Nephron (organoid): ENCODE data around the gene CDK4.

Experiments used
- H3K27ac Mint-ChIP-seq, 3 experiments: 2 replicates each; pipeline ENCODE4 v1.8.0; 2020; ENCODE audit warnings: mixed read lengths in 3 of 3, mild to moderate bottlenecking in 2 of 3, moderate library complexity in 1 of 3
- H3K27me3 Mint-ChIP-seq: 2 replicates; pipeline ENCODE4 v1.8.0; 2021; ENCODE audit warnings: low read depth, mild to moderate bottlenecking, moderate library complexity, mixed read lengths
- H3K36me3 Mint-ChIP-seq: 2 replicates; pipeline ENCODE4 v1.8.0; 2020; ENCODE audit warnings: low read depth, mixed read lengths
- H3K4me1 Mint-ChIP-seq: 2 replicates; pipeline ENCODE4 v1.8.0; 2020; ENCODE audit warnings: mixed read lengths
- H3K4me3 Mint-ChIP-seq, 3 experiments: 2 replicates each; pipeline ENCODE4 v1.8.0; 2020; ENCODE audit warnings: mild to moderate bottlenecking in 3 of 3, mixed read lengths in 3 of 3, moderate library complexity in 2 of 3
- H3K9me3 Mint-ChIP-seq: 2 replicates; pipeline ENCODE4 v1.8.0; 2020; ENCODE audit warnings: mixed read lengths
- TF ChIP-seq, protein P1 (sequence below), 3 experiments: fragments of 200-600 bp; sonication (generic); IDR thresholded peaks; one replicate each; pipeline ENCODE4 v1.5.0; 2021; ENCODE audit warnings: antibody characterized with exemption in 3 of 3; ENCODE audit not compliant: unreplicated experiment in 3 of 3

CDK4 gene

DNA sequence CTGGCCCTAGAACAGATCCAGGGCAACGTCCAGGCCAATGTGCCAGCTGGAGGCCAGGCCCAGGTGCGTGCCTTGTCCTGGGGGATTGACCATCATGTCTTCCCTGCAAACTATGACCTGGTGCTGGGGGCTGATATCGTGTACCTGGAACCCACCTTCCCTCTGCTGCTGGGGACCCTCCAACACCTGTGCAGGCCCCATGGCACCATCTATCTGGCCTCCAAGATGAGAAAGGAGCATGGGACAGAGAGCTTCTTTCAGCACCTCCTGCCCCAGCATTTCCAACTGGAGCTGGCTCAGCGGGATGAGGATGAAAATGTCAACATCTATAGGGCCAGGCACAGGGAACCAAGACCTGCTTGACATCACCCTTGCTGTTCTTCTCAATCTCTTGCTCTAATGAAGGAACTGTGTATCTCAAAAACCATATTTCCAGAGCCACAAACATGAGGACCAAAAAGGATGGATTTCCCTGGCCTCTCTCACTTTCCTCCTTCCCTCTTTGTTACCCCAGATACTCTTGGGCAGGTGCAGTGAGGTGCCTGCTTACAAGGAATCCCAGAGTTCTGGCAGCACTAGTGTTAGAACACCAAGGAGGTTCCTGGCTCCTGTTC, 28.3 kb upstream of the CDK4 start:
- Mint-ChIP-seq H3K4me3 (no peak overlapping the region), H3K36me3 (peaks cover 15% of the 10 kb centered on the region), H3K9me3 (no peaks in the 10 kb centered on the region), H3K4me1 (peaks cover 13% of the 10 kb centered on the region), H3K27ac (no peak overlapping the region), H3K27me3 (no peaks in the 10 kb centered on the region)
- TF ChIP-seq, protein P1, sequence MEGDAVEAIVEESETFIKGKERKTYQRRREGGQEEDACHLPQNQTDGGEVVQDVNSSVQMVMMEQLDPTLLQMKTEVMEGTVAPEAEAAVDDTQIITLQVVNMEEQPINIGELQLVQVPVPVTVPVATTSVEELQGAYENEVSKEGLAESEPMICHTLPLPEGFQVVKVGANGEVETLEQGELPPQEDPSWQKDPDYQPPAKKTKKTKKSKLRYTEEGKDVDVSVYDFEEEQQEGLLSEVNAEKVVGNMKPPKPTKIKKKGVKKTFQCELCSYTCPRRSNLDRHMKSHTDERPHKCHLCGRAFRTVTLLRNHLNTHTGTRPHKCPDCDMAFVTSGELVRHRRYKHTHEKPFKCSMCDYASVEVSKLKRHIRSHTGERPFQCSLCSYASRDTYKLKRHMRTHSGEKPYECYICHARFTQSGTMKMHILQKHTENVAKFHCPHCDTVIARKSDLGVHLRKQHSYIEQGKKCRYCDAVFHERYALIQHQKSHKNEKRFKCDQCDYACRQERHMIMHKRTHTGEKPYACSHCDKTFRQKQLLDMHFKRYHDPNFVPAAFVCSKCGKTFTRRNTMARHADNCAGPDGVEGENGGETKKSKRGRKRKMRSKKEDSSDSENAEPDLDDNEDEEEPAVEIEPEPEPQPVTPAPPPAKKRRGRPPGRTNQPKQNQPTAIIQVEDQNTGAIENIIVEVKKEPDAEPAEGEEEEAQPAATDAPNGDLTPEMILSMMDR (IDR thresholded peaks at IDR 0.05; ENCODE audit: unreplicated experiment in 3 of 3), result no peak

DNA sequence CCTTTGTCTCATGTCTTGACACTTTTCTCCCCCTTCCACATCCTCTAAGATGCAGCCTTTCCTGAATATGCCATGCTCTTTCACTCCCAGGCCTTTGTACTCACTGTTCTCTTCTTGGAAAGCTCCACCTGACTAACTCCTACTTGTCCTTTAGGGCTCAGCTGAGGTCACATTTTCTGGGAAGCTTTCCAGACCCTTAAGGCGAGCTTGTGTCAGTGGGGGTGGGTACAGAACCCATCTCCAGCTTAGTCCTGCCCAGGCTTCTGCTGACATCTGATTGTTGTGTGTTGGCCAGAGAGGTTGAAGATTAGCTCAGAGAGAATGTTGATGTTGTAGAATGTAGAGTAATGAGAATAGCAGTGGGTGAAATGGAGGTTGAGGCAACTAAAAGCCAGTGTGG, 27.6 kb upstream of the CDK4 start:
- Mint-ChIP-seq H3K4me3 (peak overlapping the region in 2 of 3 experiments; percentile 19 to 24), H3K4me1 (peaks cover 13% of the 10 kb centered on the region), H3K27ac (no peak overlapping the region), H3K36me3 (peaks cover 15% of the 10 kb centered on the region), H3K9me3 (no peaks in the 10 kb centered on the region), H3K27me3 (no peaks in the 10 kb centered on the region)
- TF ChIP-seq, protein P1 (IDR thresholded peaks at IDR 0.05; ENCODE audit: unreplicated experiment in 3 of 3), result no peak

DNA sequence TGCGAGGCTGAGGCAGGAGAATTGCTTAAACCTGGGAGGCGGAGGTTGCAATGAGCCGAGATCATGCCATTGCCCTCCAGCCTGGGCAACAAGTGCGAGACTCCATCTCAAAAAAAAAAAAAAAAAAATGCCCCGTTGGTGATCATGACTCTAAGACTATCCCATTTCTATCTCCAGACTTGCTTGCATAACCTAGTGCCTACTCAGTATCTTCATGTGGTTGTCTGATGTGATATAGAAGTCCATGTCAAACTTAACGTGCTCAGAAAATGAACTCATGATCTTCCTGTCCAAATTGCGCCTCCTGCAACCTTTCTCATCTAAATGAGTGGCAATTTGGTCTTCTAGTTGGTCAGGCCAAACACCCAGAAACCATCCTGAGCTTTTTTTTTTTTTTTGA, 25.8 kb upstream of the CDK4 start:
- peak overlapping the region in 1 of 3 experiments; percentile 21 for H3K4me3 Mint-ChIP-seq
- H3K27ac Mint-ChIP-seq, result no peak overlapping the region
- no peaks in the 10 kb centered on the region for H3K27me3 Mint-ChIP-seq
- TF ChIP-seq, protein P1 (IDR thresholded peaks at IDR 0.05; ENCODE audit: unreplicated experiment in 3 of 3), result no peak
- H3K36me3 Mint-ChIP-seq, result peaks cover 10% of the 10 kb centered on the region
- no peaks in the 10 kb centered on the region for H3K9me3 Mint-ChIP-seq
- peaks cover 13% of the 10 kb centered on the region for H3K4me1 Mint-ChIP-seq

DNA sequence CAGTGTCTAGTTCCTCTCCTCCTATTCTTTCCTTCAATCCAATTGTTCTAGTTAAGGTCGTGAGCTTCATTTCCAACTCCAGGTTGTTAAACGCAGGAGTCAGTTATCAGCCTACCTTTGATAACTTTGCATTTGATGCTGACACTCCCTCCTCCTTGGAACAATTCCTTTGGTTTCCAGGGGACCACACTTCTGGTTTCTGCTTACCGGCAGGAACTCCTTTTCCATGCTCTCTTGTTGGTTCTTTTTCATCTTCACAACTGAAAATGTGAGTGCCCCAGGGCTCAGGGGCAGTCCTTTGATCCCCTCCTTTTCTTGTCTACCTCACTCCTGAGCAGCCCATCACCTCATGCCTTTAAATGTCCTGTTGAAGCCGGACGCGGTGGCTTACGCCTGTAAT, 25.3 kb upstream of the CDK4 start:
- Mint-ChIP-seq H3K4me1 (peaks cover 10% of the 10 kb centered on the region), H3K27ac (no peak overlapping the region), H3K27me3 (no peaks in the 10 kb centered on the region), H3K4me3 (peak overlapping the region in 1 of 3 experiments; percentile 17), H3K36me3 (peaks cover 10% of the 10 kb centered on the region), H3K9me3 (no peaks in the 10 kb centered on the region)
- TF ChIP-seq, protein P1 (IDR thresholded peaks at IDR 0.05; ENCODE audit: unreplicated experiment in 3 of 3), result no peak

DNA sequence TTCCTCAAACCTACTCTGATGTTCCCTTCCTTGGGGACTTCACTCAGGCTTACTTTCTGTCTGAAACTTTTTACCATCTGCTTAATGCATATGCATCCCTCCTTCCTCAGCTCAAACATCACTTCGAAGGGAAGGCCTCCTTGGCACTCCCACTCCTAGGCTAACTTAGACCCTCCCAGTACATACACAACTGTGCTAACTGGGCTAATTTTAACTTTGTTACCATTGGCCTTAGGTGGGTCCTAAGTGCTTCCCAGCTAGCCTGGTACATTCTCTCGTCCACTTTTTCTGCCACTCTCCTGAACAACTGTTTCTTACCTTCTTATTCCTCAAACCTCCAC, 24.1 kb upstream of the CDK4 start:
- TF ChIP-seq, protein P1 (IDR thresholded peaks at IDR 0.05; ENCODE audit: unreplicated experiment in 3 of 3), result no peak
- Mint-ChIP-seq H3K4me1 (peaks cover 16% of the 10 kb centered on the region), H3K4me3 (peak overlapping the region; percentile 5 to 63 (median 53)), H3K27ac (no peak overlapping the region), H3K9me3 (no peaks in the 10 kb centered on the region), H3K36me3 (peaks cover 10% of the 10 kb centered on the region), H3K27me3 (no peaks in the 10 kb centered on the region)

DNA sequence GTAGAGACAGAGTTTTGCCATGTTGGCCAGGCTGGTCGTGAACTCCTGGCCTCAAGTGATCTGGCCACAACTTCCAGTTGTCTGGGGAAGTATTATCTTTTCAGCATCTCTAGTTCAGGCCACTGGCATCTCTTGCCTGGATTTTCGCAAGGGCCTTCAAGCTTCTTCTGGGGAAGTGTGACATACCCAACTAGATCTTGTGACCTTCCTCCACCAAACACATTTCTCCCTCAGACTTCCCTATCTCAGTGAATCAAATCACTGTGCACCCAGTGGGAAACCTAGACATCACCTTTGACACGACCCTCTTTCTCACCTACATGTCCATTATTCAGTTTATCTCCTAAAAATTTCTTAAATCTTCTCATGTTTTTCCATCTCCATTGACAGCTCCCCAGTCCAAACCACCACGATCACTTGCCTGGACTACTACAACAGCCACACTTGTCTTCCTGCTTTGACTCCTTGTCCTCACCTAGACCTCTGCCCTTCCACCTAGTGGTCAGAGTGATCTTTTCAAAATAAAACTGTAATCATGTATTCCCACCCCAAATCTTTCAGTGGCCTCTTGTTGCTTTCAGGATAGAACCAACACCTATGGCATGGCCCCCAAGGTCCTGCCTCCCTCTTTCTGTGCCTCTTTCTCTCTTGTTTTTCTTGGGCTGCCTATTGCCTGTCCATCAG, 23.6 kb upstream of the CDK4 start:
- Mint-ChIP-seq H3K4me1 (peaks cover 16% of the 10 kb centered on the region), H3K4me3 (peak overlapping the region; percentile 5 to 63 (median 53)), H3K9me3 (no peaks in the 10 kb centered on the region), H3K27ac (no peak overlapping the region), H3K36me3 (peaks cover 10% of the 10 kb centered on the region), H3K27me3 (no peaks in the 10 kb centered on the region)
- TF ChIP-seq, protein P1 (IDR thresholded peaks at IDR 0.05; ENCODE audit: unreplicated experiment in 3 of 3), result no peak
